ENCODE measurements around the gene GATAD2A.

The GATAD2A gene

GRCh38 chr19:19545707-19546106 lies 140.2 kb downstream of the GATAD2A start:
- DNase-seq (ENCODE audit: low spot score): no peak

GRCh38 chr19:19546751-19547162 lies 141.3 kb downstream of the GATAD2A start:
- DNase-seq (ENCODE audit: low spot score): no peak

- no peak for DNase-seq (ENCODE audit: low spot score)
Measured at GRCh38 chr19:19547674-19548336, 142.3 kb downstream of the GATAD2A start.

GRCh38 chr19:19548915-19549759 lies 143.7 kb downstream of the GATAD2A start:
- DNase-seq (ENCODE audit: low spot score): no peak

- no peak for DNase-seq (ENCODE audit: low spot score)
Measured at GRCh38 chr19:19549804-19550464, 144.5 kb downstream of the GATAD2A start.

GRCh38 chr19:19550485-19550929 lies 145.0 kb downstream of the GATAD2A start:
- no peak for DNase-seq (ENCODE audit: low spot score)

GRCh38 chr19:19550972-19551852 lies 145.7 kb downstream of the GATAD2A start:
- no peak for DNase-seq (ENCODE audit: low spot score)

- no peak for DNase-seq (ENCODE audit: low spot score)
Measured at GRCh38 chr19:19551853-19552192, 146.3 kb downstream of the GATAD2A start.

- DNase-seq (ENCODE audit: low spot score): no peak
Measured at GRCh38 chr19:19552798-19553197, 147.3 kb downstream of the GATAD2A start.

- DNase-seq (ENCODE audit: low spot score): no peak
Measured at GRCh38 chr19:19553670-19554069, 148.2 kb downstream of the GATAD2A start.

- DNase-seq (ENCODE audit: low spot score): peak; percentile 63
Measured at GRCh38 chr19:19554074-19555023, 148.9 kb downstream of the GATAD2A start.

- DNase-seq (ENCODE audit: low spot score): no peak
Measured at GRCh38 chr19:19558055-19558454, 152.6 kb downstream of the GATAD2A start.

Measured in activated CD4-positive, alpha-beta T cell treated with anti-CD3 and anti-CD28 coated beads, Interleukin-2, Interleukin-4, amounts not matched to agents 100 ng/mL and 50 ng/mL, durations not matched to agents 16 hours and 8 hours (primary cell).